B cell (primary cell): ENCODE data around the gene CNTN4.

ENCODE experiments used
- EZH2 ChIP-seq: IDR thresholded peaks from 2 replicates; pipeline ENCODE4 v1.6.1; 2012; ENCODE audit warnings: borderline replicate concordance, low read depth, mild to moderate bottlenecking, moderate library complexity, low read length; ENCODE audit not compliant: insufficient read depth, poor library complexity, severe bottlenecking
- TF ChIP-seq, protein P1 (sequence below): fragments of 200-600 bp; IDR thresholded peaks from one replicate; pipeline ENCODE4 v1.8.0; 2022; ENCODE audit warnings: antibody characterized with exemption, mild to moderate bottlenecking

DNA sequence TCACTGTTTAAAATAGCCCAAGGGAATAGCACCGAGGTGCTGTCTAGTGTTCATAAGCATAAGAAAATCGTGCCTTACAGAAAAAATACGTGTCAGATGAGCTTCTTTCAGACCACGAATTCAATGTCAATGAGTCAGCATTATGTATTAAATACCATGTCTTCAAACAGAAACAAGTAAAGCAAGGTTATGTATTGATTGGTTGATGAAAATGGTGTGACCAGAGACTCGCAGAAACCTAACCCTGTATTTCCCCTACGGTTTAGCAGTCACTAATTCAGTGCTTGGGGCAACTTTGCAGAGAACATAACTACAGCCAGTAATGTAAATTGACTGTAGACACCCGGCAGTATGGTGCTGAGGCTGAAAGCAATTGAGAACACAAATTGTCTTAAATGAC, 703.8 kb downstream of the CNTN4 start:
- TF ChIP-seq, protein P1, sequence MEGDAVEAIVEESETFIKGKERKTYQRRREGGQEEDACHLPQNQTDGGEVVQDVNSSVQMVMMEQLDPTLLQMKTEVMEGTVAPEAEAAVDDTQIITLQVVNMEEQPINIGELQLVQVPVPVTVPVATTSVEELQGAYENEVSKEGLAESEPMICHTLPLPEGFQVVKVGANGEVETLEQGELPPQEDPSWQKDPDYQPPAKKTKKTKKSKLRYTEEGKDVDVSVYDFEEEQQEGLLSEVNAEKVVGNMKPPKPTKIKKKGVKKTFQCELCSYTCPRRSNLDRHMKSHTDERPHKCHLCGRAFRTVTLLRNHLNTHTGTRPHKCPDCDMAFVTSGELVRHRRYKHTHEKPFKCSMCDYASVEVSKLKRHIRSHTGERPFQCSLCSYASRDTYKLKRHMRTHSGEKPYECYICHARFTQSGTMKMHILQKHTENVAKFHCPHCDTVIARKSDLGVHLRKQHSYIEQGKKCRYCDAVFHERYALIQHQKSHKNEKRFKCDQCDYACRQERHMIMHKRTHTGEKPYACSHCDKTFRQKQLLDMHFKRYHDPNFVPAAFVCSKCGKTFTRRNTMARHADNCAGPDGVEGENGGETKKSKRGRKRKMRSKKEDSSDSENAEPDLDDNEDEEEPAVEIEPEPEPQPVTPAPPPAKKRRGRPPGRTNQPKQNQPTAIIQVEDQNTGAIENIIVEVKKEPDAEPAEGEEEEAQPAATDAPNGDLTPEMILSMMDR = no peak
- TF ChIP-seq EZH2 = no peak
